Measurements from ENCODE around the gene IL7R.

GRCh38 chr5:35830587-35830986, 26.1 kb upstream of the IL7R start:
- TF ChIP-seq CTCF (IDR thresholded peaks at IDR 0.05) (no peak), ZFX (IDR thresholded peaks at IDR 0.05; ENCODE audit: borderline replicate concordance) (no peak)

Data from 22Rv1 (cell line).